SU-DHL-6 (cell line): ENCODE results near the gene SLC12A8.

Experiments used
- EZH2phosphoT487 ChIP-seq: fragments of 200-600 bp; sonication (generic), shearing (Covaris generic); conservative IDR thresholded peaks from 2 replicates; pipeline ENCODE4 v1.6.1; 2018; ENCODE audit warnings: mild to moderate bottlenecking, antibody characterized with exemption, low read length, moderate library complexity, mixed read lengths
- TF ChIP-seq, protein P1 (sequence below): fragments of 200-600 bp; sonication (generic); IDR thresholded peaks from one replicate; pipeline ENCODE4 v1.5.1; 2017; ENCODE audit warnings: antibody characterized with exemption, mild to moderate bottlenecking, low read length, moderate library complexity; ENCODE audit not compliant: insufficient read depth, poor library complexity, severe bottlenecking

DNA sequence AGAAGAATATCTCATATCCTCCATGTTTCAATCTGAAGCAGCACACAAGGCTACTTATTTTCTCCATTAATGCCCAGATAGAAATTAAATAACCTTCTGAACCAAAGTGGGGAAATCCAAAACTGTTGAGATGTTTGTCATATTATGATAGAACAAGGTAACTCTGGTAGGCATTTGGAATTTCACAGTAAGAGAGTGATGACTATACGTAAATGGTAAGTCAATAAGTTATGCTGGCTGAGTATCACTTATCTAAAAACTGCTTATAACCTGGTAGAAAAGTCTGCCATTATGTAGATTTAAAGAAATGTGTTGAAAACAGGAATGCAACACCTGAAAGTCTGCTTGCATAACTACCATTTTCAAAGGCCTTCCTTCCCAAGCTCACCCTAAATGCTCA lies 17.2 kb upstream of the SLC12A8 start:
- TF ChIP-seq, protein P1, sequence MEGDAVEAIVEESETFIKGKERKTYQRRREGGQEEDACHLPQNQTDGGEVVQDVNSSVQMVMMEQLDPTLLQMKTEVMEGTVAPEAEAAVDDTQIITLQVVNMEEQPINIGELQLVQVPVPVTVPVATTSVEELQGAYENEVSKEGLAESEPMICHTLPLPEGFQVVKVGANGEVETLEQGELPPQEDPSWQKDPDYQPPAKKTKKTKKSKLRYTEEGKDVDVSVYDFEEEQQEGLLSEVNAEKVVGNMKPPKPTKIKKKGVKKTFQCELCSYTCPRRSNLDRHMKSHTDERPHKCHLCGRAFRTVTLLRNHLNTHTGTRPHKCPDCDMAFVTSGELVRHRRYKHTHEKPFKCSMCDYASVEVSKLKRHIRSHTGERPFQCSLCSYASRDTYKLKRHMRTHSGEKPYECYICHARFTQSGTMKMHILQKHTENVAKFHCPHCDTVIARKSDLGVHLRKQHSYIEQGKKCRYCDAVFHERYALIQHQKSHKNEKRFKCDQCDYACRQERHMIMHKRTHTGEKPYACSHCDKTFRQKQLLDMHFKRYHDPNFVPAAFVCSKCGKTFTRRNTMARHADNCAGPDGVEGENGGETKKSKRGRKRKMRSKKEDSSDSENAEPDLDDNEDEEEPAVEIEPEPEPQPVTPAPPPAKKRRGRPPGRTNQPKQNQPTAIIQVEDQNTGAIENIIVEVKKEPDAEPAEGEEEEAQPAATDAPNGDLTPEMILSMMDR = no peak
- no peak for TF ChIP-seq EZH2phosphoT487
